ENCODE measurements around the gene NXNL2. TPM values are rescaled to one million over a fixed set of nuclear protein-coding genes. Genes with fewer than 3 reads are reported as not detected.

The NXNL2 gene
- total RNA-seq, 1 donor from 2014 or later, result not detected

DNA sequence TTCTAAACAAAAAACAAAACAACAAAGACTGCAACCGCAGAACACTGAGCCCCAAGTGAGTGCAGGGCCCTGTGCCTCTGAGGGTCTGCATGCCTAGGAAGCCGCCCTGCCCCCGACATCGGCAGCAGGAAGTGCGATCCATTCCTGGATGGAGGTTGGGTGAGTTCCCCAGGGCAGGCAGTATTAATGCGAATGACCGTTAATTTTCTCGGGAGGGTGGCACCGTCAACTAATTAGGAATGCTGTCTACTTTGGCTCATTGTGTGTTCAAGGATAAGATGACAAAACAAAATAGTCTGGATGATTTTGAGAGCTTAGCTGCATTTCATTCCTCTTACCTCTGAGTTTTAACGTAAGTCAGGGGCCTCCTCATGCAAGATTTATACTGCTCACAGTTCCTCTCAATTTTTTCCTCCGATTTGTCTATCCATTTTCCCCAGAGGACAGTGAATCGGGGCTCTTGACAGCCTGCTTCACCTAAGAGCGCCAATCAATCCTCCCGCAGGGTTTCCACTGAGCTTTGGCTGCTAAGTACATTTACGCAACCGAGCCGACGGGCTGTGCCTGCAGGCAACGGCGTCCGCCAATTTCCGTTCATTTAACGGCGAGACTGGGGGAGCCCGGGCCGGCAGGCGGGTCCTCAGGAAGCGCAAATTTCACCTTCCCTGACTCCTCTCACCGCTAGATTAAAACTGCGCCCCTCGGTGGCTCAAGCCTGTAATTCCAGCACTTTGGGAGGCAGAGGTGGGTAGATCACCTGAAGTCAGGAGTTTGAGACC is 2.9 kb upstream of the NXNL2 start:
- peak; percentile 56 for DNase-seq (ENCODE audit: low spot score)
- ATAC-seq, result peak; percentile 80

DNA sequence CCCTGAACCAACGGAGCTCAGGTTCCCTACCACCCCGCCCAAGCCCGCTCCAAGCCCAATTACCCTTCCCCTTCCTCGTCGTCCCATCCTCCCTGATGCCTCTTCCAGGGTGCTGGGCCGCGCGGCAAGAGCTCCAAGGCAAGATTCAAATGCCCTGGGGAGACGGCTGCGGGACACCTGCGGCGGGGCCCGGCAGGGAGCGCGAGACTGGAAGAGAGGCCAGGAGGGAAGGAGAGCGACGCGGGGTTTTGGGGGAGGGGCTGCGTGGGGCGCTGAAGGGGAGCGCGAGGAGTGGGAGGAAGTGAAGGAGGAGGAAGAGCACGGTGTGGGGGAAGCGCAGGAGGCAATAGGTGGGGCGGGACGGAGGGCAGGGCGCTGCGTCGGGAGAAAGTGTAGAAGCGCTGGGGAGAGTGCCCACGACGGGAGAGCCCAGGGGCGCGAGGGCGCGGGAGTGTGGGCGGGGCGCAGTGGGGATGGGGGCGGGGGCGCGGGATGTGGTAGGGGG is 975 bp upstream of the NXNL2 start:
- DNase-seq (ENCODE audit: low spot score), result no peak

DNA sequence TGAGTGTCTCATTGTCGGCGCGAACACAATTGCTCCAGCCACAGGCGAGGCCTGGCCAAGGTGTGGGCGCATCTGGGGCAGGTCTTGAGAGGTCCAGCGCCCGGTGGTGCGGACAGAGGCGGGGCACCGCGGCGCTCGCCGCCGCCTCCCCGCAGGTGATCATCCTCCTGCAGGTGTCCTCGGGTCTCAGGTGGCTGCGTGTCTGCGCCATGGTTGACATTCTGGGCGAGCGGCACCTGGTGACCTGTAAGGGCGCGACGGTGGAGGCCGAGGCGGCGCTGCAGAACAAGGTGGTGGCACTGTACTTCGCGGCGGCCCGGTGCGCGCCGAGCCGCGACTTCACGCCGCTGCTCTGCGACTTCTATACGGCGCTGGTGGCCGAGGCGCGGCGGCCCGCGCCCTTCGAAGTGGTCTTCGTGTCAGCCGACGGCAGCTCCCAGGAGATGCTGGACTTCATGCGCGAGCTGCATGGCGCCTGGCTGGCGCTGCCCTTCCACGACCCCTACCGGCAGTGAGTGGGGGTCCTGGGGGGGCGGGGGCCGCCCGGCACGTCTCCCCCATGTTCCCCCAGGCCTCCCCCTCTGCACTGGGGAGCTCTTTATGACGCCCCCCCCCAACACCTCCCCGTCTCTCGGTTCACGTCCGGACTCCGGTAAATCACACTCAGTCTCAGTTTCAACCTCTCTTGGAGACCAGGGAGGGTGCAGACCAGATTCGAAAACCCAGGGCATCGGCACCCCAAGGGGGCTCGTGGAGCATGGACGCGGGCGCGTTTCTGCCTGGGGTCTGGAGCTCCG is 446 bp downstream of the NXNL2 start:
- ATAC-seq, result peak; percentile 7
- no peak for DNase-seq (ENCODE audit: low spot score)

More for the DNA sequence above, 975 bp upstream of the NXNL2 start:
- peak; percentile 13 for ATAC-seq

DNA sequence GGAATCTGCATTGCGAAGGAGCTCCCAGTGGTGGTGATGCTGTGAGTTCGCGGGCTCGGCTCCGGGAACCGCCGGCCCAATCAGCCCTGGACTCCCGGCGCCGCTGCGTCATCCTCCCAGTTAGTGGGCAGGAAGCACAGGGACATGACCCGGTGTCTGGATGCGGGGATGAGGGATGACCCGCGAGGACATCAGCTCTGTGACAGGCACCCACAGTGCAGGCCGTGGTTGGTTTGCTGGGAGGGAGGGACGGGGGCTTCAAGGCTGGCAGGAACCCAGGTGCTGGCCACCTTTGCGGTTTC is 996 bp downstream of the NXNL2 start:
- no peak for ATAC-seq
- no peak for DNase-seq (ENCODE audit: low spot score)

DNA sequence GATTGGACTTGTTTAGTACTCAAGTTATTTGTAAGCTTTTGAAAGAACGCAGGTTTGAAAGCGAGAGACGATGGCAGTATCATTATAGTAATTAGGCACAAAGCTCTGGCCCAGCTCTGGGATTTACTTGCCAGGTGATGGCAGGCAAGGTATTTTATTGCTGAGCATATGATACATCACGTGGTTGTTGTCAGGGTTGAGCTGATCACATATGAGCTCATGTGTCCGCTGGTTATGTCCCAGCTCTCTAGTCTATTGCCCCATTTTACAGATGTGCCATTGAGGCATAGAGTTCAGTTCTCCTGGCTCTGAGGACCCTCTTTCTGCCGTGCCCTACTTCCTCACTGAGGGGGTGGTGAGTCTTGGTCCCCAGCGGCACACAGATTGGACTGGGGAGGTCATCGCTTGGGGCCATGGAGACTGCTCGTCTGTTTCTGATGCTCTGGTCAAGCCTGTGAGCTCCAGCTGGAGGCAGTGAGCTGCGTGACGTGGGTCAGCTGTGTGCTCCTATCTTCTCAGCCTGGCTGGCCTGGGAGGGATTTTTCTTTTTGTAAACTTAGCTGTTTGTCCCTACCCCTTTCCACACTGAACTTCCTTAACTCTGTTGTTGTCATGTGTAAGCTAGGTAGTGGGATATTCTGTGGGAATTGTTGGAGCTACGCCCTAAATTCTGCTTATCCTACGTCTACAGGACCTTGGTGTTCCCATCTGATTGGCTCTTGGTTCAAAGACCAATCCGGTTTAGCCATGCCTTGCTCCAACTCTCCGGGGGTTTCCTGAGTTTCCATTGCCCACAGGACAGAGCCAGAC is 2.2 kb downstream of the NXNL2 start:
- ATAC-seq (no peak), DNase-seq (ENCODE audit: low spot score) (no peak)

DNA sequence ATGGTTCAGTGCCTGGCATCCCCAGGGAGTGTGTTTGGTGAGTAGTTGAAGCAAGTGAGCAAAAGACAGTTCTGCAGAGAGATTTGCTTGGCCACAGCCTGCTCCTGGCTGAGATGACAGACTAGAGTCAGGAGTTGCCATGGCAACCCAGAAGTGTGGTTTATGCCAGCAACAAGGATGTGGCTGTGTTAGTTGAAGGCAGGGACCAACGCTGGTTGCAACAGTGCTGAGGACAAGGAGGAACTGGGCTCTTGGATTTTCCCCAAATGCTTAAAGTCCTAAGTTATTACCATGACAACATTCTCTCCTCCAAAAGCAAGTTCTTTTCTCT is 2.7 kb downstream of the NXNL2 start:
- no peak for DNase-seq (ENCODE audit: low spot score)
- ATAC-seq, result no peak

DNA sequence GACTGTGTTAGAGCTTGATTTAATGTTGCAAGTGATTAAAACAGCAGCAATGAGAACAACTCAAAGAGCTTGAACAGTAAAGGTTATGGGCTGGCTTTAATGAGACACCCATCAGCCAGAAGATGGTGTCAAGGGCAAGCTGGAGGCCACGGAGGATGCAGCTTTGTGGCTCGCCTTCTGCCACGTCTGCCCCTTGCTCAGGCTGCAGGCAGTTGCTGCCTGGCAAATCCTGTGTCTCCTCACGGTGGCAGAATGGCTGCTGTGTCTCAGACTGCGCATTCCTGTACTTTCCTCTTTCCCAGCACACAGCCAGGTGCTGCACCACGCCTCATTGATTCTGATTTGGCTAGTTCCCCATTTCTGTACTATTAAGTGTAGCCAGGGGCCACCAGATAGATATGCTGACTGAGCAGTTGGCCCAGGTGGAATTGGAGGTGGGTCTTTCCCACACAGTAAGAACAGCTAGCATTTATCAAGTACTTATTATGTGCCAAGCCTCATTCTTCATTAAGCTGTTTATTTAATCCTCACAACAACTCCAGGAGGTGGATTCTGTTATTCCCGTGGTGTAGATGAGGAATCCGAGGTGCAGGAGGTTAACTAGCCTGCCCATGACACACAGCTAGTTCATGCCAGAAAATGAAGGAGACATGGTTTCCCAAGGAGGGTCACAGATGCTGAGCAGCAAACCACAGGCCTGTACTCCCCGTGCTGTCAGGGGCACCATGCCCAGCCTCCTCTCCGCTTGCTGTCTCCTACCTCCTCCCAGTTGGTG is 3.5 kb downstream of the NXNL2 start:
- ATAC-seq (no peak), DNase-seq (ENCODE audit: low spot score) (no peak)

DNA sequence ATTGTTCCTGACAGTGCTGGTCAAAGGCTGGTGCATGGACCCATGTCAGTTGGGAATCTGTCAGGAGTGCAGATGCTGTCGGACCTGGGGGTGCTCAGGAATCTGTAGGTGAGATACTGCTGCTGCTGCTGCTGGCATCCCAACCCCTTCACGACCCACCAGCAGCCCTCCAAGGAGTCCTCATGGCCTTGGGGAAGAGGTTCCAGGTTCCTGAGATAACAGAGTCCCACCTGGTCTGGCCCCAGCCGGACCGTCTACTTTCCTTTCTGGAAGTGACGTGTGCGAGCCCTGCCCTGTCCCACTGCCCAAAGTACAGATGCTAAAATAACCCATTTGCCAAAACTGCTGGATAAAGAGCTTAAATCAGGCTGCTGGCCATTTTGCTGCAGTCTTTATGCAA is 4.3 kb downstream of the NXNL2 start:
- ATAC-seq (no peak), DNase-seq (ENCODE audit: low spot score) (no peak)

DNA sequence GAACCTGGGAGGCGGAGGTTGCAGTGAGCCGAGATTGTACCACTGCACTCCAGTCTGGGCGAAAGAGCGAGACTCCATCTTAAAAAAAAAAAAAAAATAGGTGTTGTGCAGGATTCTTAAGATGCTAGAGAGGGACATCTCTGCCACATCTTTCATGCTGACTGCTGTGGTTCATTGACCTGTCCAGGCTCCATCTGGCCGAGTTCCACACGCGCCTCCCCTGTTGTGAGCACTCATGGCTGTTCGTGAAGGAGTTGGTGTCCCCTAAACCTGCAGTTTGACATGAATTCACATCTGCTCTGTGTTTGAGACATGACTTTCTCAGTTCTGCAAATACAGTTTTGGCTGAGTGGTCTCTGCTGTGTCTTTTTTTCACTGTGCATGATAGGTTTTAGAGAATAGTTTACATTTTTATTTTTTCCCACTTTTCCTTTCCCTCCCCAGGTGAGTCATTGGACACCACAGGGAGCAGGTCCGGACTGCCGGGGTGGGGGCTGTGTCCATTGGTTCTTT is 5.3 kb downstream of the NXNL2 start:
- DNase-seq (ENCODE audit: low spot score), result no peak
- no peak for ATAC-seq

DNA sequence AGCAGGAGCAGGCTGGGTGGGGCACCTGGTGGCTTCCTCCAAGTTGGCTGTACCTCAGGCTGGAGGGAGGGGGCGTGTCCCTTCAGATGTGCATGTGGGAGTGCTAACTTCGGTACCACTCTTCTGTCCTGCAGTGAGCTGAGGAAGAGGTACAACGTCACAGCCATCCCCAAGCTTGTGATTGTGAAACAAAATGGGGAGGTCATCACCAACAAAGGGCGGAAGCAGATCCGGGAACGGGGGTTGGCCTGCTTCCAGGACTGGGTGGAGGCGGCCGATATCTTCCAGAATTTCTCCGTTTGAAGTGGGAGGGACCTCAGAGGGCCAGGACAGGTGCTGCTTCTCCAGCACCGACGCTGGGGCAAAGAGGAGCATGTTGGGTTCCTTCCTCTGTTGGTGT is 9.3 kb downstream of the NXNL2 start:
- DNase-seq (ENCODE audit: low spot score) (no peak), ATAC-seq (peak; percentile 20)

DNA sequence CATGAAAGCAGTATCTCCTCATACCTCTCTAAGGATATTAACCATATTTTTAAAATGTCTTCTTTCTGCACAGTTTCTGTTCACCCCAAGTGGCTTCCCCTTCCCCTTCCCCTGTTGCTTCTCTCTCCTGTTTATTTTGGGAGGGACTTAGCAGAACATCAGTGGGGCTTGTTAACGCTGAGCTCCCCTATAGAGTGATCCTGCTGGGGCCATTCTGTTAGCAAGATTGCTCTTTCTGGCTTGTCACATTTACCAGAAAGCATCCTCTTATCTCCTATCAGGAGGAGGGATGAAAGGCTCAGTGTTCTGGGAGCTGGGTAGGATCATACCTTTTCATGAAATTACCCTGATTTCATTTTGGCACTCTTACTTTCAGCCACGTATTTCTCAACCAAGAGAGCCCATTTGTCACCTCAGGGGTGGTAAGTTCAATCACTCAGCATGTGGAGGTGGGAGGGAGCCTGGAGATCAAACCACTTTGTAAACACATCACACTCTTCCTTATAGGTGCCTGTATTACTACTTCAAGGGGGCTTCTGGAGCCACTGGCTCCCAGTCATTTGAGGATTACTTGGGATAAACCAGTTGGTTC is 16.7 kb downstream of the NXNL2 start:
- DNase-seq (ENCODE audit: low spot score), result no peak
- ATAC-seq, result no peak

DNA sequence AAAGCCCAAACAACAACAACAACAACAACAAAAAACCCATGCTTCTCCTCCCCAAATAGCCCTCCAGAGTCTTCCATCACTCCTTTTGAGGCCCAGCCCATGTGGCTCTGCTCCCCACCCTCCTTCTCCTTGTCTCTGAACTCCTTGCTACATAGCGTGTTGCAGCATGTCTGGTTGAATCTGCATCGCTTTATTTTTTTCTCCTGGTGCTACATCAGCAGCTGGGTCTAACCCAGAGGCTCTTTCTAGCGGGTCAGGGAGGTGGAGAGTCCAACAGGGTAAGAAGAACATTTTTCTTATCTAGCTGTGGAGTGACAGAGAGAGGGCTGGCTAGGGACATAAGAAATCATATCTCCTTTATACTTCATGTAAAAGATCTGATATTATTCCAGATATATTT is 18.4 kb downstream of the NXNL2 start:
- ATAC-seq (no peak), DNase-seq (ENCODE audit: low spot score) (no peak)

DNA sequence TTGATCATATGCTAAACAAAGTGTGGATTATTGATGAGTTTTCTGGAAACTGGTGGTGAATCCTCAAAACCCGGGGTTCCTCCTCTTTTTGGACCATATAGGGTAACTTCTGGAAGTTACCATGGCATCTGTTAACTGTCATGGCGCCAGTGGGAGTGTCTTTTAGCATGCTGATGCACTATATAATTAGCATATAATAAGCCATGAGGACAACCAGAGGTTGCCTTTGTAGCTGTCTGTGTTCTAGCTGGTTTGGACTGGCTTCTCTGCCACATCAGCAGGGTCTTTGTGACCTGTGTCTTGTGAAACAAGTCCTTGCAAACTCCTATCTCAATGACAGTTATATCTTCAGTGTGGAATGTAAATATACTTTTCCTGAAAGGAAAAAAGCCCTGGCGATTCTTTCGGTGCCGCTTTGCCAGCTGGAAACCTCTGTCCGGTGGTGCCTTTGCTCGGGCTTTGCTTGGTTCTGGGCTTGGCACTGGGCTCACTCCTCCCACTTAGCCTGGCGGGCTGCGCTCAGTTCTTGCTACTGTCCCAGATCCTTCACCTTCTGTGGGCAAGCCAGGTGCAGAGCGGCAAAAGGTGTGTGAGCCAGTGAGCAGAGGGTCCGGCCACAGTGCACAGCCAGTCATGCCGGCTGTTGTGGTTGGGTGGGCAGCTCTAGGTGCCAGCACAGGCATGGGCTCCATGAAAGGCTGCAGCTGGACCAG is 20.4 kb downstream of the NXNL2 start:
- ATAC-seq, result no peak
- no peak for DNase-seq (ENCODE audit: low spot score)

DNA sequence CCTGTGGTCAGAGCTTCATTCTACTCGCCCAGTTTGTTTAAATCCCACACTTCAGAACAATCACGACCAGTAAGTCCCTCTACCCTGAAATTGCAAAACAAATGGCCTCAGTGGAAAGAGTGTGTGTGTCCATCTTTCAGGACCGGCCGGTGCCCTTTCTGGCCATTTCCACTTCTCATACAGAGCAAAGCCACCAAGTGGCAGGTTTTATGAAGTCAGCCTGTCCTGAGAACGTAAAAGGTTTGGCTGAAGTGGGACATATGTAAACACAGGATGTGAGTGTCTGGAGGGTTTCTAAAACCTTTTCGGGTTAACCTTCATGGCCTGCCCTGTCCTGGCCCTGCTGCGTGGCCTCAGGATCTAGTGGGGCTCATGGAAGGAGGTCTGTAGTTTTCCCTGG is 24.7 kb downstream of the NXNL2 start:
- ATAC-seq (no peak), DNase-seq (ENCODE audit: low spot score) (no peak)

DNA sequence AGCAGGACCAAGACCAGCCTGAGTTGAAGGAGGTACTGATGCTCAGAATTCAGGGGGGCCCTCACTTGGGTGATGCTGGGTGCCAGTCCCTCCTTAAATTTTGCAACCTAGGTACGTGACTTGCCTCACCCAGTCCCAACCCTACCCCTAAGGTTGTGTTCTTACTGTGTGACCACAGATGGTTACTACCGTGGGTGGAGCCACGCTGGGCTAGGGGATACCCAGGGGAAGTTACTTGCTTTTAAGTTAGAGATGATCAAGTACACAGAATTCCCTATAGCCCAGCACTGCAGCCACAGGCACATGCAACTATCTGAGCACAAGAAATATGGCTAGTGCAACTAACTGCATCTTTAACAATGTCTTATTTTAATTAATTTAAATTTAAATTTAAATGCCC is 32.9 kb downstream of the NXNL2 start:
- DNase-seq (ENCODE audit: low spot score) (no peak), ATAC-seq (no peak)

DNA sequence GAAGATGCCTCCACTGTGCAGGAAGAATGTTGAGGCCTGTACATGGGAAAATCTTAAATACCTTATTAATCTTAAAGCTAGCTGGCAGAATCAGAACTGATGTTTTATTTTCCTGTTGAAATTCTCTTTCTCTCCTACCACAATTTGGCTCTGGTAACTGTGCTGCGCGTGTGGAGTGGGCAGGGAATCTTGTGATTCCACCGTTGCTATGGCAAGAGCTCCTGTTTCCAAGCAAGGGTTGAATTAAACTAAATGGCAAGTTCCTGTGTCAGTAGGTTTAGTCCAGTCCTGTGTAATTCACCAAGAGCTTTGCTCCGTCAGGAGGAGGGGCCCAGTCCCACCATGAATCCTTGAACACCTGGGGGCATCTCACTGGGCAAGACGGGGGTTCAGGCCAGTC is 36.4 kb downstream of the NXNL2 start:
- no peak for DNase-seq (ENCODE audit: low spot score)
- no peak for ATAC-seq

DNA sequence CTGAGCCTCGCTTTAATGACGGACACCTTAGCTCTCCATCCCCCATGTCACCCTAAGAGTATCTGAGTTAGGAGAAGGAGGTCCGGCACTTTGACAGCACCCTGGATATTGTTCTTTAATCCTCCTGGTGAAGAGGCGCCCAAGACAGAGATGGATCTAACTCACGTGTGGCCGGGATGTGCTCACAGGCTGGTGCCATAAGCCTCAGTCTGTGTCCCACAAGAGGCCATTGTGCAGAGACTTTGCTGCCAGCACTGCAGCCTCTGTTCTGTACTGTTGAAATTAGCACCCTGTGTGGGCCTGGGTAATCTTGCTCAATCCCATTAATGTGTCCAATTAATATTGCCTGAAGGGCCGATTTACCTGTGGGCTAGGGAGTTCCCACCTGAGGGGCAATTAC is 37.7 kb downstream of the NXNL2 start:
- ATAC-seq, result no peak
- no peak for DNase-seq (ENCODE audit: low spot score)

DNA sequence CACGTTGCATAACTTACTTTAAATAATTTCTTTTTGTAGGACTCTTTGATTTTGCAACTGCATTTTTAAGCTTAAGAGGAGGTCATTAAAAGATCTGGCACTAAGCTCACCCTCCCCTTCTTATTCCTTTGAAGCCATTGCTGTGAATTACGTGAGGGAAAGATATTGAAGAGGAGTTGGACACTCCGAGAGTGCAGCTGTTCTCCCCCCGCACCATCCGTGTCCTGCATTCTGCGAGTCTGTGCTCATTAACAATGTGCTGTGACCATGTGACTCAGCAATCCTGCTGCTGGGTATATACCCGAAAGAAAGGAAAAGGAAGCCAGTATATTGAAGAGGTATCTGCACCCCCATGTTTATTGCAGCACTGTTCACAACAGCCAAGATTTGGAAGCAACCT is 40.0 kb downstream of the NXNL2 start:
- ATAC-seq (no peak), DNase-seq (ENCODE audit: low spot score) (no peak)

DNA sequence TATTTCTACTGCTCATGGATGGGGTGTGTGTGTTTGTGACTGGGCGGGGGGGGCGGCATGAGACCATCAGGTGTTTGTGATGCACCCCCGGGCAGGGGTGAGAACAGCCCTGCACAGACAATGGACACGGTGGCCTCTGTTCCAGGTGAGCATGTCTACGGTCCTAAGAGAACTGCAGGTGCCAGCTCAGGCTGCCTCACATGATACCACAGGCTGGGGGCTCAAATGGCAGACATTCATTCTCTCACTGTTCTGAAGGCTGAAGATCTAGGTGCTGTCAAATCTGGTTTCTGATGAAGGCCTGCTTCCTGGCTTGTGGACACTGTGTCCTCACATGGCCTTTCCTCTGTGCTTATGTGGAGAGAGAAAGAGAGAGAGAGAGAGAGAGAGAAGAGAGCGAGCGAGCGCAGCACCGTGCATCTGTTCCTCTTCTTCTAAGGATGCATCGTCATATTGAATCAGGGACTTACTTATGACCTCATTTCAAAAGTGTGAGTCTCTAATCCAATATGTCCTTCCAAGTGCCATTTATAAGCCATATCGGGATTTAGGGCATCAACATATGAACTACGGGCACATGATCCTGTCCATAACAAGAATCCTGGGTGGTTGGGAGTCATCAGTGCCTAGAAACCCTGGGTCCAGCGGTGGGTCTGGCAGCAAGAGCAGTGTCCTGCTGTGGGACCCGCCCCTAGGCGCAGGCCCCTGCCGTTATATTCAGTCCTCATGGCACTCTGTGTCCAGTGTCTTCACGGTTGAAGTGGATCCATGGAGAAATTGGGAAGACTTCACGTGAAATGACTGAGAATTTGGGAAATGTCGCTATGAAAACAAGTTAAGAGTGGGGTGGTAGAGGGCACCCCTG is 42.5 kb downstream of the NXNL2 start:
- ATAC-seq (no peak), DNase-seq (ENCODE audit: low spot score) (no peak)

All from left lobe of liver (tissue), 2 donors.